Sigmoid colon (tissue), 3 donors: ENCODE results near the gene RGS9.

Experiments
- CTCF ChIP-seq, 4 experiments: fragments of 450-650 bp in 3 of 4; fragments of 200-600 bp in 1 of 4; IDR thresholded peaks; one replicate each; pipeline ENCODE4 v1.5.1; 2016 to 2019; ENCODE audit warnings: antibody characterized with exemption in 4 of 4, mild to moderate bottlenecking in 3 of 4, moderate library complexity in 2 of 4
- POLR2A ChIP-seq, 2 donors: fragments of 450-650 bp; IDR thresholded peaks; one replicate each; pipeline ENCODE4 v1.6.1; 2016; ENCODE audit warnings: antibody characterized with exemption in 2 of 2, mild to moderate bottlenecking in 2 of 2, moderate library complexity in 2 of 2

DNA sequence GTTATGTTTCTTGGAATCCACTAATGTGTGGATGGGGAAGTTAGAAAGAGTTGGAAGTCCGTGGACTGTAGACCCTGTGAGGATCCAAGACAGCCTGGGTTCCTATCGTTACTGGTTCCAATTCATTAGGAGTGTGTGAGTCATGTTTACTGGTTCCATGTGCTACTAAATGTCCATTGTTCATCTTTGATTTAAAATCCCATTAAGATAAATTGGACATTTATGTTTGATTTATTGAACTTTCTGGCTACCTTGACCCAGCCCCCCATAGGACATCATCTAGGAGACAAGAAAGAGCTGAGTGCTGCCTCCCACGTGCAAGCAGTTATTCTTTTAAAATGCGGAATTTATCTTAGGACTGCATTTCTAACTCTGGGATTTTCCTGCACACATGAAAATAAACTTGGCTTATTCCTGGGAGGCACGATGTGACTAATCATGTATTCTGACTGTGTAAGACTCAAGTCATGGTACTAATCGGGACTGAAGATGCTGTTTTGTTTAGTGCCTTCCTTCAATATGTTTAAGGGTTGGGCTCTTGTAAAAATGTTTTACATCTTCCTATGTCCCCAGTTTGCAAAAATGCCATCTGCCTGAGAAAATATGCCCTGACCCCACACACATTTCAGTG lies 53.4 kb downstream of the RGS9 start:
- TF ChIP-seq CTCF (IDR thresholded peaks at IDR 0.05) = no peak
- TF ChIP-seq POLR2A (IDR thresholded peaks at IDR 0.05) = no peak
